Tibial nerve (tissue), 4 donors: ENCODE results near the gene WDR1.

Experiments used
- EP300 ChIP-seq, 2 donors: sonication (generic); formaldehyde crosslinking; IDR thresholded peaks; one replicate each; pipeline ENCODE4 v1.6.1; 2017; ENCODE audit warnings: antibody characterized with exemption in 2 of 2, mild to moderate bottlenecking in 1 of 2
- POLR2A ChIP-seq, 2 donors: fragments of 450-650 bp; IDR thresholded peaks; one replicate each; pipeline ENCODE4 v1.6.1; 2017; ENCODE audit warnings: antibody characterized with exemption in 2 of 2, mild to moderate bottlenecking in 2 of 2, moderate library complexity in 2 of 2
- TF ChIP-seq, protein P1 (sequence below), 5 experiments: fragments of 200-600 bp in 3 of 5; fragments of 450-650 bp in 2 of 5; sonication (generic) in 3 of 5; IDR thresholded peaks; one replicate each; pipeline ENCODE4 v1.5.1; 2016 to 2019; ENCODE audit warnings: antibody characterized with exemption in 5 of 5, mild to moderate bottlenecking in 3 of 5, moderate library complexity in 2 of 5

DNA sequence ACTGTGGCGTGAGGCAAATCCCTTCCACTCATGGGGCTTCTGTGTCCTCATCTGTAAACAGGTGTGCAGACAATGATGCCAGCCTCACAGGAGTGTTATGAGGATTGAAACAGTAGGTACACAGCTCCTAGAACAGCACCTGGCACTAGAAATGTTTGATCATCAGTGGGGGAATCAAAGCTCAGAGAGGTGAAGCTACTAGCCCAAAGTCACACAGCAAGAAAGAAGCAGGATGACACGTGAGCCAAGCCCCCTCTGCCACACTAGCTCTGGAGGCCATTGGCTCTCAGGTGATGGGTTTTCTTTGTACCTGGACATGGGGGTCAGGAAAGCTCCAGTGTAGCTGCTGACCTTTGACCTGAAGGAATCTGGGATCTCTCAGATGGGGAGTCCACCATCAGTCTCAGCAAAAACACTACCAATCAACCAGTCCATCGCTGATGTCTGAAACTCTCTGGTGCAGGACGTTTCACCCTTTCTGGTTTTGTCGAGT, 81.9 kb downstream of the WDR1 start:
- no peak for TF ChIP-seq POLR2A (IDR thresholded peaks at IDR 0.05)
- TF ChIP-seq, protein P1, sequence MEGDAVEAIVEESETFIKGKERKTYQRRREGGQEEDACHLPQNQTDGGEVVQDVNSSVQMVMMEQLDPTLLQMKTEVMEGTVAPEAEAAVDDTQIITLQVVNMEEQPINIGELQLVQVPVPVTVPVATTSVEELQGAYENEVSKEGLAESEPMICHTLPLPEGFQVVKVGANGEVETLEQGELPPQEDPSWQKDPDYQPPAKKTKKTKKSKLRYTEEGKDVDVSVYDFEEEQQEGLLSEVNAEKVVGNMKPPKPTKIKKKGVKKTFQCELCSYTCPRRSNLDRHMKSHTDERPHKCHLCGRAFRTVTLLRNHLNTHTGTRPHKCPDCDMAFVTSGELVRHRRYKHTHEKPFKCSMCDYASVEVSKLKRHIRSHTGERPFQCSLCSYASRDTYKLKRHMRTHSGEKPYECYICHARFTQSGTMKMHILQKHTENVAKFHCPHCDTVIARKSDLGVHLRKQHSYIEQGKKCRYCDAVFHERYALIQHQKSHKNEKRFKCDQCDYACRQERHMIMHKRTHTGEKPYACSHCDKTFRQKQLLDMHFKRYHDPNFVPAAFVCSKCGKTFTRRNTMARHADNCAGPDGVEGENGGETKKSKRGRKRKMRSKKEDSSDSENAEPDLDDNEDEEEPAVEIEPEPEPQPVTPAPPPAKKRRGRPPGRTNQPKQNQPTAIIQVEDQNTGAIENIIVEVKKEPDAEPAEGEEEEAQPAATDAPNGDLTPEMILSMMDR (IDR thresholded peaks at IDR 0.05): no peak
- no peak for TF ChIP-seq EP300 (IDR thresholded peaks at IDR 0.05)
